HCT116 (cell line): ENCODE results near the gene EPHX1.
"Not testable (repeated sequence)": the region's sequence is repeated elsewhere in the genome, so short reads cannot be mapped to it uniquely, and the experiment has no call there.

Experiments
- EGR1 ChIP-seq: IDR thresholded peaks from 2 replicates; pipeline ENCODE4 v1.6.1; 2012; ENCODE audit warnings: low read depth
- EZH2 ChIP-seq: fragments of 200-600 bp; sonication (generic); IDR thresholded peaks from 2 replicates; pipeline ENCODE4 v1.6.1; 2017; ENCODE audit warnings: antibody characterized with exemption, mixed run types
- POLR2A ChIP-seq: IDR thresholded peaks from 2 replicates; pipeline ENCODE4 v1.7.0; 2011; ENCODE audit warnings: borderline replicate concordance; ENCODE audit not compliant: insufficient read depth, insufficient read length; ENCODE audit errors: extremely low read depth
- TF ChIP-seq, protein P1 (sequence below), 3 experiments: fragments of 200-600 bp in 1 of 3; sonication (generic) in 1 of 3; IDR thresholded peaks in 2 of 3; conservative IDR thresholded peaks in 1 of 3; 2 replicates each; pipeline ENCODE4 v1.5.1; 2012 to 2017; ENCODE audit warnings: low read depth in 2 of 3, low read length in 2 of 3, antibody characterized with exemption in 1 of 3, borderline replicate concordance in 1 of 3, control low read depth in 1 of 3, mild to moderate bottlenecking in 1 of 3, mixed read lengths in 1 of 3, mixed run types in 1 of 3, moderate library complexity in 1 of 3; ENCODE audit not compliant: insufficient read depth in 1 of 3

DNA sequence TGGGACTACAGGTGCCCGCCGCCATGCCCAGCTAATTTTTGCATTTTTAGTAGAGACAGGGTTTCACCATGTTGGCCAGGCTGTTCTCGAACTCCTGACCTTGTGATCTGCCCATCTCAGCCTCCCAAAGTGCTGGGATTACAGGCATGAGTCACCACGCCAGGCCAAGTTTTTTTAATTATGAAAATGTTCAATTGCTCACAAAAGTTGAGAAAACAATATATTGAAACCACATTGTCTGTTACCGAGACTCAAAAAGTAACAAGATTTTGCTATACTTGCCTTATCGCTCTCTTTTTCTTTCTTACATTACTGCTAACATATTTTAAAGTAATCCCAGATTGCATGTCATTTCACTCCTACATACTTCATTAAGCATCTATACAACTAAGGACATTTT lies 48.5 kb upstream of the EPHX1 start:
- not testable (repeated sequence) for TF ChIP-seq POLR2A, EZH2, EGR1
- TF ChIP-seq, protein P1, sequence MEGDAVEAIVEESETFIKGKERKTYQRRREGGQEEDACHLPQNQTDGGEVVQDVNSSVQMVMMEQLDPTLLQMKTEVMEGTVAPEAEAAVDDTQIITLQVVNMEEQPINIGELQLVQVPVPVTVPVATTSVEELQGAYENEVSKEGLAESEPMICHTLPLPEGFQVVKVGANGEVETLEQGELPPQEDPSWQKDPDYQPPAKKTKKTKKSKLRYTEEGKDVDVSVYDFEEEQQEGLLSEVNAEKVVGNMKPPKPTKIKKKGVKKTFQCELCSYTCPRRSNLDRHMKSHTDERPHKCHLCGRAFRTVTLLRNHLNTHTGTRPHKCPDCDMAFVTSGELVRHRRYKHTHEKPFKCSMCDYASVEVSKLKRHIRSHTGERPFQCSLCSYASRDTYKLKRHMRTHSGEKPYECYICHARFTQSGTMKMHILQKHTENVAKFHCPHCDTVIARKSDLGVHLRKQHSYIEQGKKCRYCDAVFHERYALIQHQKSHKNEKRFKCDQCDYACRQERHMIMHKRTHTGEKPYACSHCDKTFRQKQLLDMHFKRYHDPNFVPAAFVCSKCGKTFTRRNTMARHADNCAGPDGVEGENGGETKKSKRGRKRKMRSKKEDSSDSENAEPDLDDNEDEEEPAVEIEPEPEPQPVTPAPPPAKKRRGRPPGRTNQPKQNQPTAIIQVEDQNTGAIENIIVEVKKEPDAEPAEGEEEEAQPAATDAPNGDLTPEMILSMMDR (IDR thresholded peaks at IDR 0.05 in 2 of 3, conservative IDR thresholded peaks at IDR 0.05 in 1 of 3; ENCODE audit: borderline replicate concordance in 1 of 3, insufficient read depth in 1 of 3, low read depth in 2 of 3, low read length in 2 of 3) = not testable (repeated sequence)
